Stimulated activated naive CD8-positive, alpha-beta T cell treated with anti-CD3 and anti-CD28 coated beads, Interleukin-15, Interleukin-2, amounts not matched to agents 100 ng/mL and 50 ng/mL, for 24 hours (primary cell): Measurements from ENCODE around the gene ARVCF.

Experiments
- H3K27ac Mint-ChIP-seq: one replicate; pipeline ENCODE4 v1.8.0; 2021; ENCODE audit warnings: mild to moderate bottlenecking, mixed read lengths
- H3K27me3 Mint-ChIP-seq: one replicate; pipeline ENCODE4 v1.8.0; 2021; ENCODE audit warnings: mixed read lengths
- H3K36me3 Mint-ChIP-seq: one replicate; pipeline ENCODE4 v1.8.0; 2021; ENCODE audit warnings: low read depth, mixed read lengths
- H3K4me1 Mint-ChIP-seq: one replicate; pipeline ENCODE4 v1.8.0; 2021; ENCODE audit warnings: low read depth, mixed read lengths
- H3K4me3 Mint-ChIP-seq: one replicate; pipeline ENCODE4 v1.8.0; 2021; ENCODE audit warnings: mild to moderate bottlenecking, mixed read lengths
- H3K9me3 Mint-ChIP-seq: one replicate; pipeline ENCODE4 v1.8.0; 2021; ENCODE audit warnings: mixed read lengths

The ARVCF gene

GRCh38 chr22:19958083-19959042 lies 58.3 kb downstream of the ARVCF start:
- Mint-ChIP-seq H3K4me3 (no peak overlapping the region), H3K27ac (no peak overlapping the region), H3K36me3 (peaks cover 6% of the 10 kb centered on the region), H3K27me3 (no peaks in the 10 kb centered on the region), H3K4me1 (peaks cover 22% of the 10 kb centered on the region), H3K9me3 (no peaks in the 10 kb centered on the region)

- Mint-ChIP-seq H3K9me3 (no peaks in the 10 kb centered on the region), H3K4me3 (no peak overlapping the region), H3K4me1 (peaks cover 19% of the 10 kb centered on the region), H3K27ac (no peak overlapping the region), H3K27me3 (no peaks in the 10 kb centered on the region), H3K36me3 (peaks cover 6% of the 10 kb centered on the region)
These were observed 59.2 kb downstream of the ARVCF start for GRCh38 chr22:19957445-19957844.

- no peaks in the 10 kb centered on the region for H3K27me3 Mint-ChIP-seq
- H3K4me3 Mint-ChIP-seq: no peak overlapping the region
- H3K36me3 Mint-ChIP-seq: peaks cover 16% of the 10 kb centered on the region
These were observed 61.1 kb downstream of the ARVCF start for GRCh38 chr22:19955241-19956128.

GRCh38 chr22:19951346-19951745 lies 65.3 kb downstream of the ARVCF start:
- peaks cover 34% of the 10 kb centered on the region for H3K36me3 Mint-ChIP-seq
- H3K27me3 Mint-ChIP-seq: no peaks in the 10 kb centered on the region
- H3K9me3 Mint-ChIP-seq: no peaks in the 10 kb centered on the region
- H3K27ac Mint-ChIP-seq: no peak overlapping the region
- H3K4me3 Mint-ChIP-seq: no peak overlapping the region
- H3K4me1 Mint-ChIP-seq: peaks cover 30% of the 10 kb centered on the region

More at GRCh38 chr22:19955241-19956128, 61.1 kb downstream of the ARVCF start:
- Mint-ChIP-seq H3K27ac (peak overlapping the region; percentile 68), H3K4me1 (peaks cover 16% of the 10 kb centered on the region), H3K9me3 (no peaks in the 10 kb centered on the region)

GRCh38 chr22:19948057-19948760 lies 68.4 kb downstream of the ARVCF start:
- H3K4me1 Mint-ChIP-seq: peaks cover 40% of the 10 kb centered on the region
- H3K9me3 Mint-ChIP-seq: no peaks in the 10 kb centered on the region
- peaks cover 43% of the 10 kb centered on the region for H3K36me3 Mint-ChIP-seq
- H3K27me3 Mint-ChIP-seq: no peaks in the 10 kb centered on the region
- H3K4me3 Mint-ChIP-seq: no peak overlapping the region
- no peak overlapping the region for H3K27ac Mint-ChIP-seq

- peak overlapping the region; percentile 99 for H3K27ac Mint-ChIP-seq
- peak overlapping the region; percentile 96 for H3K4me3 Mint-ChIP-seq
- H3K9me3 Mint-ChIP-seq: no peaks in the 10 kb centered on the region
- no peaks in the 10 kb centered on the region for H3K27me3 Mint-ChIP-seq
- peaks cover 40% of the 10 kb centered on the region for H3K36me3 Mint-ChIP-seq
- H3K4me1 Mint-ChIP-seq: peaks cover 48% of the 10 kb centered on the region
These were observed 73.3 kb downstream of the ARVCF start for GRCh38 chr22:19943082-19944026.

- no peaks in the 10 kb centered on the region for H3K27me3 Mint-ChIP-seq
- peak overlapping the region; percentile 99 for H3K27ac Mint-ChIP-seq
- H3K4me3 Mint-ChIP-seq: peak overlapping the region; percentile 96
- H3K9me3 Mint-ChIP-seq: no peaks in the 10 kb centered on the region
- peaks cover 42% of the 10 kb centered on the region for H3K36me3 Mint-ChIP-seq
- peaks cover 44% of the 10 kb centered on the region for H3K4me1 Mint-ChIP-seq
These were observed 74.2 kb downstream of the ARVCF start for GRCh38 chr22:19942157-19943081.

GRCh38 chr22:19941365-19942082 lies 75.1 kb downstream of the ARVCF start, which contains the start of the genes COMT and TXNRD2:
TSS of gene COMT (plus strand) at chr22:19941772. CDS start at chr22:19962527, 20,755 bp downstream.
TSS of gene TXNRD2 (minus strand) at chr22:19941818. CDS start at chr22:19941803, 15 bp downstream.
- H3K36me3 Mint-ChIP-seq: peaks cover 45% of the 10 kb centered on the region
- peak within 1 kb of the TSS; percentile 99 for H3K27ac Mint-ChIP-seq
- peak within 1 kb of the TSS; percentile 96 for H3K4me3 Mint-ChIP-seq
- H3K9me3 Mint-ChIP-seq: peaks cover 4% of the 10 kb centered on the region
- H3K4me1 Mint-ChIP-seq: peaks cover 38% of the 10 kb centered on the region
- no peaks in the 10 kb centered on the region for H3K27me3 Mint-ChIP-seq

GRCh38 chr22:19940536-19941364 lies 75.9 kb downstream of the ARVCF start:
- peaks cover 49% of the 10 kb centered on the region for H3K36me3 Mint-ChIP-seq
- H3K27ac Mint-ChIP-seq: peak overlapping the region; percentile 99
- no peaks in the 10 kb centered on the region for H3K27me3 Mint-ChIP-seq
- peaks cover 35% of the 10 kb centered on the region for H3K4me1 Mint-ChIP-seq
- H3K9me3 Mint-ChIP-seq: peaks cover 7% of the 10 kb centered on the region
- H3K4me3 Mint-ChIP-seq: peak overlapping the region; percentile 96

- Mint-ChIP-seq H3K9me3 (peaks cover 7% of the 10 kb centered on the region), H3K27ac (no peak overlapping the region), H3K4me3 (no peak overlapping the region), H3K36me3 (peaks cover 39% of the 10 kb centered on the region), H3K4me1 (peaks cover 16% of the 10 kb centered on the region), H3K27me3 (no peaks in the 10 kb centered on the region)
These were observed 78.8 kb downstream of the ARVCF start for GRCh38 chr22:19937616-19938473.

- H3K27ac Mint-ChIP-seq: no peak overlapping the region
- H3K4me3 Mint-ChIP-seq: no peak overlapping the region
- H3K36me3 Mint-ChIP-seq: peaks cover 34% of the 10 kb centered on the region
- peaks cover 7% of the 10 kb centered on the region for H3K9me3 Mint-ChIP-seq
- H3K4me1 Mint-ChIP-seq: peaks cover 10% of the 10 kb centered on the region
- H3K27me3 Mint-ChIP-seq: no peaks in the 10 kb centered on the region
These were observed 80.1 kb downstream of the ARVCF start for GRCh38 chr22:19936513-19936912.
